GM12875 (cell line): Measurements from ENCODE around the gene CRYL1.

Experiments
- H3K4me3 ChIP-seq: one replicate; pipeline ENCODE4 v1.5.1; 2011; ENCODE audit warnings: low read depth, low read length, control low read depth
- CTCF ChIP-seq: IDR thresholded peaks from 2 replicates; pipeline ENCODE4 v1.5.1; 2011; ENCODE audit warnings: low read depth, mild to moderate bottlenecking, control low read depth, inconsistent platforms, low read length, moderate library complexity, borderline replicate concordance; ENCODE audit not compliant: insufficient read depth

Gene CRYL1

GRCh38 chr13:20553311-20553710 lies 27.7 kb upstream of the CRYL1 start:
- no peak overlapping the region for H3K4me3 ChIP-seq
- no peak for TF ChIP-seq CTCF

- TF ChIP-seq CTCF, result no peak
- no peak overlapping the region for H3K4me3 ChIP-seq
Measured at GRCh38 chr13:20550799-20551198, 25.1 kb upstream of the CRYL1 start.

- TF ChIP-seq CTCF, result no peak
- no peak overlapping the region for H3K4me3 ChIP-seq
Measured at GRCh38 chr13:20547479-20547908, 21.8 kb upstream of the CRYL1 start.

- no peak overlapping the region for H3K4me3 ChIP-seq
- no peak for TF ChIP-seq CTCF
Measured at GRCh38 chr13:20546556-20546955, 20.9 kb upstream of the CRYL1 start.

- H3K4me3 ChIP-seq, result no peak overlapping the region
- TF ChIP-seq CTCF, result no peak
Measured at GRCh38 chr13:20544201-20544923, 18.7 kb upstream of the CRYL1 start.

GRCh38 chr13:20536992-20537391 lies 11.3 kb upstream of the CRYL1 start:
- no peak for TF ChIP-seq CTCF
- H3K4me3 ChIP-seq, result no peak overlapping the region

- TF ChIP-seq CTCF, result no peak
- H3K4me3 ChIP-seq, result no peak overlapping the region
Measured at GRCh38 chr13:20534038-20534608, 8.5 kb upstream of the CRYL1 start.
